Stimulated activated CD4-positive, alpha-beta T cell treated with anti-CD3 and anti-CD28 coated beads, Interleukin-1b, Interleukin-23, amount 100 ng/mL, for 4 hours (primary cell): ENCODE results near the gene MAP2K5.

Source experiments
- DNase-seq, 2 donors: peaks; one replicate each; pipeline ENCODE4 v3.0.0-alpha.2; 2020; ENCODE audit warnings: low read depth in 2 of 2

MAP2K5 gene

DNA sequence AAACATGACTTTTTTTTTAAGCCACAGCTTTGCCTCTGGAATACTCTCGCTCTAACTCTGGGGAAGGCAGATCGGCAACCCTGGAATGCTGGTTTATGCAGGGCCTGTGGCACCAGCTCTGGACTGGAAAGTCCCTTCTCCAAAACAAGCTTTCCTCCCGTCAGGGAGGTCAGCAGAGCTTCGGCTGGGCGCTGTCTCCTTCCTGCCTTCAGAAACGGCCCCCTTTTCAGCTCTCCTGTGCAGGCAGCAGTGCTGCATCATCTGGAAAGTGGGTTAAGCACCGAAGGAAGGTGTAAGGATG, 240.1 kb downstream of the MAP2K5 start:
- DNase-seq: no peak

GRCh38 chr15:67783303-67783702, 240.8 kb downstream of the MAP2K5 start:
- DNase-seq: peak in 1 of 2 donors; percentile 23

DNA sequence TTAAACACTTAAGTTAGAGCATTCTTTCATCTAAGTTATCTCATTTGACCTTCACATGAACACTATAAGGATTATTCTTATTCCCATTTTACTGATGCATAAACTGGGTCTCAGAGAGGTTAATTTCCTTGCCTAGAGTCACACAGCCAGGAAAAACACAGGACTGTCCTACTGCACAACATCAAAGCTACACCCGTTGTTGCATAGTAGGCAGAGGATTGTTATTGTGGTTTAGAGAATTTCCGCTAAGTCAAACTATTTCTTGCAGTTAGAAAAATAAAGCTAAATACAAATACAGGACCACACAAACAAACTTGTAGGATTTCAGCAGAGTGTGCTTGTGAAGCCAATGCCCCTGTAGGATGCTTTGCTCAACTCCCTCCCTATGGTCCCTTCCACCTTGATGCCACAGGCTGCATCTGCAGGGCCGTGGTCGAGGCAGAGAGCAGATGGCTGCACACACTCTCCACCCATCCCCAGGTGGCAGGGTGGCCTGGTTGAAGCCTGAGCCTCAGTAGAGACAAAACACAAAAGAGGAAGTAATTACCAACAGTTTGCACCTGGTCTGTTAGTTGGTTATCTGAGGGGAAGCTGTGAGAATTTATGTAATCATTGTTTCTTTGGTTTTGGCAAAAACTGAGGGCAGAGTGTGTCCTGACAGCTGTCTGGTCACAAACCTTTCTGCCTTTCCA, 241.7 kb downstream of the MAP2K5 start:
- no peak for DNase-seq

DNA sequence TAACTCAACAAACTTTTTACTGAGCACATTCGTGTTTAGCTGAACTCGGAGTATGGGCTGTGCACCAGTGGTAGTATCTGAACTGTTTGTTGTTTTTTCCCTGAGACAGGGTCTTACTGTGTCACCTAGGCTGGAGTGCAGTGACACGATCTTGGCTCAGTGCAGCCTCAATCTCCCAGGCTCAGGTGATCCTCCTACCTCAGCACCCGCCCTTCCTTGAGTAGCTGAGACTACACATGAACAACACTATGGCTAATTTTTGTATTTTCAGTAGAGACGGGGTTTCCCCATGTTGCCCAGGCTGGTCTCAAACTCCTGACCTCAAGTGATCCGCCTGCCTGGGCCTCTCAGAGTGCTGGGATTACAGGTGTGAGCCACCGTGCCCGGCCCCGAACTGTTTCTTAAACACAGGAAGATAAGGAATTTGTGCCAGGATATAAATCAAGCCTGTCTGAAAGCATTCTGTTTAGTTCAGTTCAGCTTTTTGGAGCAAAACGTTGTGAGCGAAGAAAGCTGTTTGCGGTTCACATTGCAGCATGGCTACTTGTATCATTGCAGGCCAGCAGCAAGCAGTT, 242.4 kb downstream of the MAP2K5 start:
- DNase-seq: no peak

DNA sequence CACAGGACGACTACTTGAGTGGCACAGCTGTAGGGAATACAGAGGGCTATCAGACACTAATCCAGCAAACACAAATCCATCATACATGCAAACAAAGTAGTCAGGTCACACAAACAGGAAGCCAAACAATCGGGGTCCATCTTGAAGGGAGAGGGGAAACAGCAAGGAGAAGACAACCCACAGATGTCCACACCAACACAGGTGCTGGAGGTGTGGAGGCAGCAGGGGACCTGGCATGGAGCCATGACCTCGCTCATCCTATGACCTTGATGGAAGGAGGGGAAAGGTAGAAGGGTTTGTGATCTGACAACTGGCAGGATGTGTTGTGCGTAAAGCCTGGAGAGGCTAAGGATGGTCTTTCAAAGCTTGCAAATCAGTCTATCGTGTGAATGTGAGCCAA, 242.9 kb downstream of the MAP2K5 start:
- no peak for DNase-seq

- DNase-seq: no peak
These were observed 244.1 kb downstream of the MAP2K5 start for GRCh38 chr15:67786646-67787045.

DNA sequence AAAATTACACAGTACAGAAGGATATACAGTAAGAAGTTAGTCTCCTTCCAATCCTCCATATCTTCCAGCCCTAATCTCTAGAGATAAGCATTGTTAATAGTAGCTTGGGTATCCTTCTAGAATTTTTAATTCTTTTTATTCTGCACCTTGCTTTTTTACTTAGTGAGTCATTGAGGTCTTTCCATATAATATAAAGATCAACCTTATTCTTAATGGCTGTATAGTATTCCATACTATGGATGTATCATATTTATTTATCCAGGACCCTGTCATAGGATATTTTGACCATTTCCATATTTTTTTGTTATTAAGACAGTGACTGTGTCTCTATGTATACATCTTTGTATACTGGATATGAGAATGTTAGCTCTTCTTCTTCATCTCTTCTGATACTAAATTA, 246.5 kb downstream of the MAP2K5 start:
- no peak for DNase-seq

- no peak for DNase-seq
These were observed 248.3 kb downstream of the MAP2K5 start for GRCh38 chr15:67790610-67791319.

- no peak for DNase-seq
These were observed 249.9 kb downstream of the MAP2K5 start for GRCh38 chr15:67792250-67792942.

DNA sequence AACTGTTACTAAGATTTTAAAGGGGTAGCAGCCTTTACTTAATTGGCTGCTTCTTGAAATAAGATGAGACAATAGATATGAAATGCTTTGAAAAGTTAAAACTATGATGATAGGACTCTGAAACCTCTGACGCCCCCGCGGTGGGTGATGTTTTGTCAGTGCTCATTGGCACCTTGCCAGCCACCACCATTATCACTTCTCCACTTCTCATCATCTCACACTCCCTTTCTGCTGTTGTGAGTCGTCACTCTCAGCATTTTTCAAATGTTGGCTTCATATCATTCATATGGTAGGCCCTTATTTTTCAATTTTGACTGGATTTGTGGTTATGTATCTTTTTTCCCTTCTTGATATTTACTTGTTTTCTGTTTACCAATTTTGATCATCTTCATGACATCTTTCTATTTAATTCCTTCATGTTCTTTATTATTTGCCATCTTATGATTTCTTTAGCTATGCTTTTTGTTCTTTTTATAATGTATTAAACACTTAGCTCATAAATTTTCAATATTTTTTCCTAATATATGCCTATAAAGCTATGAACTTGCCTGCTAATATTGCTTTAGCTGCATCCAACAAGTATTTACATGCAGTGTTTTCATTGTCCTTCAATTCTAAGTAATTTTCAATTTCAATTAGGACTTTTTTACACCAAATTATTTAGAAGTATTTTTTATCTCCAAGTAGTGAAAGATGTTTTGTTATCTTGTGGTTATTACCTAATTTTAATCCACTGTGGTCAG, 252.5 kb downstream of the MAP2K5 start:
- DNase-seq: peak in 1 of 2 donors; percentile 32

DNA sequence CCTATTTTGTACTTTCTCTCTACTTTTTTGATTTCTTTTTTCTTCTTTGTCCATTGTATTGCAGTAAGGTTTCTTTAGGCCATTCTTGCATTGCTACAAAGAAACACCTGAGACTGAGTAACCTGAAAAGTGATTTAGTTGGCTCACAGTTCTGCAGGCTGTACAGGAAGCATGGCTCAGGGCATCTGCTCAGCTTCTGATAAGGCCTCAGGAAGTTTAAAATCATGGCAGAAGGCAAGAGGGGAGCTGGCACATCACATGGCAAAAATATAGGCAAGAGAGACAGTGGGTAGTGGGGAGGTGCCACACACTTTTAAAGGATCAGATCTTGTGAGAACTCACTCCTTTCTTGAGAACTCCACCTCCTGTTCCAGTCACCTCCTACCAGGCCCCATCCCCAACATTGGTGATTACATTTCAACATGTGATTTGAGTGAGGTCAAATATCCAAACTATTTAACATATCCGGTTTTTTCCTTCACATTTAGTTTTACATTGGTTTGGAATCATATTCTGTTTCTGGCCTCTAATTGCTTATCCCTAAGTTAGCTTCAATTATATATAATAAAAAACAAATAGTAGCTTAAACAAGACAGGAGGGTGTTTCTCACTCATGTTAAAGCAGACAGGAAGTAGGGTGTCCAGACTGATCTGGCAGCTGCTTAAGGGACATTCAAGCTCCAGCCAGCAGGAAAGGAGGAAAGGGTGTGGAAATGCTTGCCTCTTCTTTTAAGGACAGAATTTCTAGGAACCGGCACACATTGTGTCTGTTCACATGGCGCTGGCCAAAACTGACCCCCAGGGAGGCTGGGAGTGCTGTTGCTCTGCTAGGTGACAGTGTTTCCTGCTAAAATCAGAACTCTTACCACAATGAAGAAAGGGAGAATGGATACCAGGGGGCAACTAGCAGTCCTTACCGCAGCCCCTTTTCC, 254.0 kb downstream of the MAP2K5 start:
- no peak for DNase-seq

GRCh38 chr15:67799801-67800205, 257.3 kb downstream of the MAP2K5 start:
- DNase-seq: no peak

- no peak for DNase-seq
These were observed 258.6 kb downstream of the MAP2K5 start for GRCh38 chr15:67801142-67801541.

GRCh38 chr15:67801926-67802914, 259.7 kb downstream of the MAP2K5 start:
- no peak for DNase-seq

DNA sequence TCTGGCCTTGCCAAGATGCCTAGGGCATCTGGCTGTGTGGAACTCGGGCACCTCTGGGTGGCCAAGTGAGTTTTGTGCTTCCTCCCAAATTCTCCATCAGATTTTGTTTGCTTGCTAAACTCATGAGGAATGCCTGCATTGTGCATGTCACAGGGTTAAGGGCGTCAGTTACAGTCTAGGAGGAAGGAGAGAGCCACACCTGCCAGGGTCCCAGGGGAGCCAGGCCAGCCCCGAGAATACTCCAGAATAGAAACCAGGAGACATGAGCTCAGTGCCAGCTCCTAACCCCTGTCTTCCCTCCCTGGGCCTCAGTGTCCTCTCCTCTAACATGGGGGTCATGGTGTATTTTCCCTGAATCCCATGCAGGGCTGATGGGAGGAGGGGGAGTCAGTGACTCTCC, 260.8 kb downstream of the MAP2K5 start:
- no peak for DNase-seq

- DNase-seq: no peak
These were observed 261.7 kb downstream of the MAP2K5 start for GRCh38 chr15:67803996-67804843.

DNA sequence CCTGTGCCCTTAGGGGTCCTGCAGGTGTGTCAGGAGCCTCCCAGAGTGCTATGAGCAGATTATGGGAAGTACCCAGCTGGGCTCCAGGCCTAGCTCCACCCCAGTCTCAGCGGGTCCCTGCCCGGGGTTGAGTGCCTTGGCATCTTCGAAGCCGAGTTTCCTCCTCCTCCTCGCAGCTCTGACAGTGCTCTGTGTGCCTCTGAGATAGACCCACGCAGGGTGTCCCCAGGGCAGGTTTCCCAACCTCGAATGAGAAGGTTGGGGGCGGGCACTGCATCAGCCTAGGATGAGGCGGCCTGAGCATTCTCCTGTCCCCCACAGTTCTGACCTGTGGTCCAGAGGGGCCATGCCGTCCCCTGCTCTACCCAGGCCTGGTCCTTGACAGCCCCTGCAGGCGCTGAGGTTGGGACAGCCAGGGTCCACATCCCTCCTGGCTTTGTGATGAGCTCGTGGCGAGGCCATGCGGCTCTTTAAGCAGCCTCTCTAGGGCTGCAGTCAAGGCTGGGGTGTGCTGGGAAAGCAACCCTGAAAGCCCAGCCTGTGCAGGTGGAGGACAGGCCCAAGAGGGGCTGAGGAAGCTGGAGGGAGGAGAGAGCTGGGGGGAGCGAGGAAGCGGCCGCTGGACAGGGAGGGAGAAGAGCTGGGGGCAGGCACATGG, 262.6 kb downstream of the MAP2K5 start:
- DNase-seq: no peak
